NCI-H748 (cell line): ENCODE data around the gene EARS2.
A peak's percentile ranks its signal among the peaks of the same experiment; 100 is the strongest.
"Not testable (repeated sequence)": the region's sequence is repeated elsewhere in the genome, so short reads cannot be mapped to it uniquely, and the experiment has no call there.

Experiments
- DNase-seq: peaks from one replicate; lab custom pipeline; 2025; ENCODE audit not compliant: unreplicated experiment; lab: John Stamatoyannopoulos, UW

Gene EARS2

GRCh38 chr16:23570992-23571632 lies 14.0 kb upstream of the EARS2 start:
- no peak for DNase-seq

- no peak for DNase-seq
These were observed 10.5 kb upstream of the EARS2 start for GRCh38 chr16:23567602-23568001.

DNA sequence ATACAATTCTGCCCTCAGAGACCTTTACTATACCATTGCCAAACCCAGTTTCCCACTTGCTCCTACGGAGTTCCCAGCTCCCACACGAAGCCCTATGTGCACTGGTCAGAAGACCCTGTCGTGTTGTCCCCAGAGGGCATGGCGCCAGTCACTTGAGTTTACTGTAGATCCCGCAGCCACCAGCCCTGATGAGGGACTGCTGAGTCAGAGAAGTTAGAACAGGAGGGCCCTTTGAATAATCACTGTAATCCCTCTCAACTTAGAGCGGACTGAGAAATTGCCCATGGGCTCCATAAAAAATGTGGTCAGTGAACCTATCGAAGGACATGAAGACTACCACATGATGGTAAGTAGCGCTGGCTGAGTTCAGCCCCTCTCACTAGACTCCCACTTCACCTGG lies 9.6 kb upstream of the EARS2 start:
- no peak for DNase-seq

GRCh38 chr16:23564575-23565363 lies 7.6 kb upstream of the EARS2 start:
- DNase-seq: no peak

DNA sequence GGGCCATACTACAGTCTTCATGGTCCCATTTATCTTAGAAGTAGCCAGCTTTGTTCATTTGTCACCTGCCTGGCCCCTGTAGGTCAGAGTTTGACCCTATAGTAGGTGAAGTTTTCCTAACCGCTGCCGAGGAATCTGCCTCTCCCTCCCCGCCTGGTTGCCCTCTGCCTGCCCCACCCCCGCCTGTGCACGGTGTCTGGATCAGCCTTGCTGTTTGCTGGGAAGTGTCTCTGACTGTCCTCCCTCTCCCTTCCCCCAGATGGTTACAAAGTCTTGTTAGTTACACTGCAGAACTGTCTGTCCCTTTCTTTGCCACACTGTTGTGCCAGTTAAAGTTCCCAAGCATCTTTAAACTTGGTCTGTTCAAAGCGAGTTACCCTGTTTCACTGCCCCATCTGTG lies 6.0 kb upstream of the EARS2 start:
- no peak for DNase-seq

- DNase-seq: no peak
These were observed 5.4 kb upstream of the EARS2 start for GRCh38 chr16:23562505-23562904.

DNA sequence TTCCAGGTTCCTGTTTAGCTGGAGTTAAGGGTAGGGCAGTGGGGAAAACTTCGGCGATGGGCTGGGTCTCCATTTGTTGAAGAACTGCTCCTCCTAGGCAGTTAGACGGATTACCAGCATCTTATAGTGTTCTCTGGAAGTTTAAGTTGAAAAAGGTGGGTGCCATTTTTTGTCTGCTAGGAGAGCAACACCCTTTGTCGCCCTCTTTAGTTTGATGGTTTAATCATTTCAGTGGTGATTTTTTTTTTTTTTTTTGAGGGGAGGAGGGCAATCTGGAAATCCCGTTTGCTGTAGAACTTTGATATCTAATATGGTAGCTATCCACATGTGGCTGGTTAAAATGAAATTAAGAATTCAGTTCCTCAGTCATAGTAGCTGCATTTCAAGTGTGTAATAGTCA lies 4.4 kb upstream of the EARS2 start:
- no peak for DNase-seq

DNA sequence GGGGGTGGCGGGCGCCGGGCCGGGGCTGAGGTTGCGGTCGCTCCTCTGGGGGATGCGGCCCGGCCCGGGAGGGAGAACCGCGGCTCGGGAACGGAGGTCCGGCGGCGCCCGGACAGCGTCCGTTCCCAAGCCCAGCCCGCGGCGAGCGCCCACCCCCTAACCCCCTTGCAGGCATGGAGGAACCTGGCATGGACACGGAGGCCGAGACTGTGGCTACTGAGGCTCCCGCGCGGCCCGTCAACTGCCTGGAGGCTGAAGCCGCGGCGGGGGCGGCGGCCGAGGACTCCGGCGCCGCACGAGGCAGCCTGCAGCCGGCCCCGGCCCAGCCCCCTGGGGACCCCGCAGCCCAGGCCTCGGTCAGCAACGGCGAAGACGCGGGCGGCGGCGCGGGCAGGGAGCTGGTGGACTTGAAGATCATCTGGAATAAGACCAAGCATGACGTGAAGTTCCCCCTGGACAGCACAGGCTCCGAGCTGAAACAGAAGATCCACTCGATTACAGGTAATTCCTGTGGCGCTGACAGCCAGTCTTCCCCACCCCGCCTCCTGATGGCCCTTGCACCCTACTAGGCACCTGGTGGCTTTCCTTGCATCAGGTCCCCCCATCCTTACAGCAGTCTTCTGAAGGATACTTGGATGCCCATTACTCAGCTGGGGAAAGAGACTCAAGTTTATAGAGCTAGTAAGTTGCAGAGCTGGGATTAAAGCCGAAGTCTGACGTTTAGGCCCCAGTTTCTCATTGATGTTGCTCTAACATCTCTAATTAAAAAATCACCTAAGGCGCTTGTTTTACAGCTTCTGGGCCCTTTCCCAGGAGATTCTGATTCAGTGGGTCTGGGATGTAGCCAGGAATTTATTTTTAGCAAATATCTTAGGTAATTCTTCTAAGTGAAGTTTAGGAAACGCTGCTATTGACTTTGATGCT lies 891 bp upstream of the EARS2 start:
- peak; percentile 27 for DNase-seq

- no peak for DNase-seq
These were observed 2.6 kb downstream of the EARS2 start for GRCh38 chr16:23554536-23554935.

DNA sequence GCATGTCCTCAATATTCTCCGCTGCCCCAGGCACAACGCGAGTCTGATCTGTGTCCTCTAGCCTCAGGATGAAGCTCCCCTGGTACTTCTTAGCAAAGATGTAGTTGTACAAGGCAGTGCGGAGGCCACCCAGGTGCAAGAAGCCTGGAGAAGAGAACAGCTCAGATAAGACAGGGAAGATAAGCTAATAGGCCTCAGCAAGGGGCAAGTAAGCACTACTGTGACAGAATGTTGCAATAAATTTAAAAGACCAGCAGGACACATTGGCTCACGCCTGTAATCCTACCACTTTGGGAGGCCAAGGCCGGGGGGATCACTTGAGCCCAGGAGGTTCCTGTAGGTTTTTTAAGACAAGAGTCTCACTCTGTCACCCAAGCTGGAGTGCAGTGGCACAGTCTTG lies 5.0 kb downstream of the EARS2 start:
- DNase-seq: no peak

- DNase-seq: no peak
These were observed 7.2 kb downstream of the EARS2 start for GRCh38 chr16:23549938-23550337.

- no peak for DNase-seq
These were observed 12.7 kb downstream of the EARS2 start for GRCh38 chr16:23544436-23544835.

- DNase-seq: not testable (repeated sequence)
These were observed 16.4 kb downstream of the EARS2 start for GRCh38 chr16:23540817-23541178.

DNA sequence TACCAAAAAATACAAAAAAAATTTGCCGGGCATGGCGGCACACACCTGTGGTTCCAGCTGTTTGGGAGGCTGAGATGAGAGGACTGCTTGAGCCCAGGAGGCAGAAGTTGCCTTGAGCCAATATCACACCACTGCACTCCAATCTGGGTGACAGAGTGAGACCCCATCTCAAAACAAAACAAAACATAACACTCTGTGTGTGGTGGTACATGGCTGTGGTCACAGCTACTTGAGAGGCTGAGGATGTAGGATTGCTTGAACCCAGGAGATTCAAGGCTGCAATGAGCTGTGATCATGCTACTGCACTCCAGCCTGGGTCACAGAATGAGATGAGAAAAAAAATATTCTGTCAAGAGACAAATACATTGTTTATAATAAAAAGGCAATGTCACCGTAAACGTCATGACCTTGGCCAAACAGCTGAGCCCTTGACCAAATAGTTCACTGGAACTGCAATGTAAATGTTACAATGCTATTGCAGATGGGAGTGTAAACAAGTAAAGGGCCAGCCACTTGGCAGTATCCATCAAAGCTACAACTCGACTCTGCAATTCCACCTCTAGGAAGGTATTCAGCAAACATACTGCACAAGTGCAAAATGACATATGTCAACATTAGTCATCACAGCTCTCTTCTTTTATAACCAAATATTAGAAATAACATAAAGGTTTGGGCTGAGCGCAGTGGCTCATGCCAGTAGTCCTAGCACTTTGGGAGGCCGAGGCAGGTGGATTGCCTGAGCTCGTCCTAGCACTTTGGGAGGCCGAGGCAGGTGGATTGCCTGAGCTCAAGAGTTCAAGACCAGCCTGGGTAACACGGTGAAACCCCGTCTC lies 16.9 kb downstream of the EARS2 start:
- no peak for DNase-seq

DNA sequence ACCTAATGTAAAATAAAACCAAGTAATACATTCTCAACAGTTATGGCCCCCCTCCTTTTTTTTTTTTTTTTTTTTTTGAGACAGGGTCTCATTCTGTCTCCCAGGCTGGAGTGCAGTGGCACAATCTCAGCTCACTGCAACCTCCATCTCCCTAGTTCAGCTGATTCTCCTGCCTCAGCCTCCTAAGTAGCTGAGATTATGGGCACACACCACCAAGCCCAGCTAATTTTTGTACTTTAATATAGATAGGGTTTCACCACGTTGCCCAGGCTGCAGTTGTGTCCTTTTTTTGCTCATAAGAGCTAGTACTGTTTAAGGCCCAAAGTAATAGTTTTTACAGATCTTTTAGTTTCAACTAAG lies 18.3 kb downstream of the EARS2 start:
- no peak for DNase-seq

DNA sequence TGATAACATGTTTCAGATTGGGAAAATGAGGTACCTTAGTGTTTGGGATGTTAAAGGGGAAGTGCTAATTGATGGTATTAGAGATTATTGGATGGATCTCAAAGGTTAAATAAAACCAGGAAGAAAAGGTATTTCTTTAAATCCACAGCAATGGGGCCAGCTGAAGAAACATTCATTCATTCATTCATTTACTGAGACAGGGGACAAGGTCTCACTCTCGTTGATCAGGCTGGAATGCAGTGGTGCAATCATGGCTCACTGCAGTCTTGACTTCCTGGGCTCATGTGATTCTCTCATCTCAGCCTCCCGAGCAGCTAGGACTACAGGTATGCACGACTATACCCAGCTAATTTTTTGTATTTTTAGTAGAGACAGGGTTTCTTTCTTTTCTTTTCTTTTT lies 19.8 kb downstream of the EARS2 start:
- DNase-seq: no peak

DNA sequence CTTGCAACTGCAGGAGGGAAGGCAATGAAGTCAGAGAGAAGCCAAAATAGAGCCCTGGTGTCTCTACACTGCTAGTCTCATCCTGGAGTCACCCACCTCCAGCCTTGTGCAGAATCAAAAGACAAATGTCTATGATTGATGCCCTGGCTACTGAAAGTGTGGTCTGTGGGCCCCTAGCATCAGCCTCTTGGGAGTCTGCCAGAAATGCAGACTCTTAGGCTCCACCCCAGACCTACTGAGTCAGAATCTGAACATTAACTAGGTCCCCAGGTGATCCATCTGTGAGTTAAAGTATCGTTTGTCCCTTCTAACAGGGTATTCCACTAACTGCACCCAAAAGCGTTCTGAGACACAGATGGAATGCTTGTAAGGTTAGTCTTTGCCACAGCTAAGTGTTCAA lies 21.2 kb downstream of the EARS2 start:
- no peak for DNase-seq

GRCh38 chr16:23534868-23535860 lies 22.0 kb downstream of the EARS2 start:
- DNase-seq: no peak

GRCh38 chr16:23532448-23532847 lies 24.7 kb downstream of the EARS2 start:
- no peak for DNase-seq

GRCh38 chr16:23530062-23530461 lies 27.1 kb downstream of the EARS2 start:
- no peak for DNase-seq
